Right ventricle myocardium inferior (tissue), 1 donor: Measurements from ENCODE around the gene AK2. TPM values are rescaled to one million over a fixed set of nuclear protein-coding genes. Genes with fewer than 3 reads are reported as not detected.

Source experiments
- ATAC-seq: fragments of 200-7000 bp; cut with Tn5 transposase; one replicate; pipeline ENCODE4 v1.9.1; 2020; ENCODE audit warnings: mild to moderate bottlenecking, moderate library complexity
- DNase-seq: peaks from one replicate; pipeline ENCODE4 v3.0.0; 2021; ENCODE audit errors: missing footprints
- intact Hi-C: fragments of 100-400 bp; cut with DNase I; formaldehyde crosslinking; loops from one replicate; pipeline ENCODE4 v1.11.0; 2022
- total RNA-seq: library from RNA; stranded (reverse); fragmentation: NEBNext Ultra II Directional; extraction: Animal tissue kit (Norgen Biotek cat#: 25700); gene quantifications from one replicate; pipeline ENCODE4 v1.2.1, GENCODE V29; 2021
- donor health status: DM: no; HTN: yes; CAD: no; lungs with severe emphysema.

The AK2 gene
- total RNA-seq, 1 donor from 2014 or later: 129 TPM

GRCh38 chr1:32964461-32965250, 72.0 kb downstream of the AK2 start, which contains the start of gene RNF19B:
Gene RNF19B (minus strand): TSS chr1:32964809. CDS start chr1:32964685, 124 bp downstream.
- peak; percentile 99 for ATAC-seq
- DNase-seq: peak; percentile 97
- intact Hi-C loops: loop anchor here (1.0 to 5.0 kb wide), 3 partner anchors 46 to 91 kb away; partner anchors contain the start of gene AK2

DNA sequence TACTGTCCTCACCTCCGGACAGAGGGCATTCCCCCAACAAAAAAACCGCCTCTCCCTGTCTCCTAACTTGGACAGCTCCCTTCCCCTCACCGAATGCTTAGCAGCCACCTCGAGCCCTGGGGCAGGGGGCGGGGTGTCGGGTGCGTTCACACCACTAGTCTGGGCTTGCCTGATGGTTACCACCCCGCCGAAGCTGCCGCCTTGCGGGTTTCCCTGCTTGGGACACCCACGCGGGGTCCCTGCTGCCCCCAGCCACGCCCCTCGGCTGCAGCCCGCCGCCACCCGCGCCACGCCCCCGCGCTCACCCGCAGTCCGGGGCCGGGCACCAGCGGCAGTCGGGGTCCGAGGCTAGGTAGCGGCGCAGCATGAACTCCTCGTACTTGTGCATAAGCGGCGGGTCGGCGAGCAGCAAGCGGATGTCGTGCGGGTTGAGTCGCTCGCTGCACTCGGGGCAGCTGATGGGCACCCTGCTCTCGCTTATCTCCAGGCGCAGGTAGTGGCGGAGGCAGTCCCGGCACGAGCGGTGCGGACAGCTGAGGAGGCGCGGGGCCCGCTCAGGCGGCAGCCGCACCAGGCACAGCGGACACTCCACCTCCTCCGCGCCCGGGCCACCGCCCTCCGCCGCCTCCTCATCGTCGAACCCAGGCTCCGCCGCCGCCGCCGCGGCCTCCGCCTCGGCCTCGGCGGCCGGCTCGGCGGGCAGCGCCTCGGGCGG, 72.8 kb downstream of the AK2 start:
- ATAC-seq: peak; percentile 43
- peak; percentile 83 for DNase-seq
- intact Hi-C loops: loop anchor here (1.0 to 5.0 kb wide), 3 partner anchors 47 to 91 kb away; partner anchors contain the start of gene AK2

GRCh38 chr1:32962248-32962896, 74.3 kb downstream of the AK2 start:
- ATAC-seq (no peak), DNase-seq (no peak)
- intact Hi-C loops: loop anchor here (5.0 kb wide), 1 partner anchor 75 kb away; the partner anchor contains the start of gene AK2

DNA sequence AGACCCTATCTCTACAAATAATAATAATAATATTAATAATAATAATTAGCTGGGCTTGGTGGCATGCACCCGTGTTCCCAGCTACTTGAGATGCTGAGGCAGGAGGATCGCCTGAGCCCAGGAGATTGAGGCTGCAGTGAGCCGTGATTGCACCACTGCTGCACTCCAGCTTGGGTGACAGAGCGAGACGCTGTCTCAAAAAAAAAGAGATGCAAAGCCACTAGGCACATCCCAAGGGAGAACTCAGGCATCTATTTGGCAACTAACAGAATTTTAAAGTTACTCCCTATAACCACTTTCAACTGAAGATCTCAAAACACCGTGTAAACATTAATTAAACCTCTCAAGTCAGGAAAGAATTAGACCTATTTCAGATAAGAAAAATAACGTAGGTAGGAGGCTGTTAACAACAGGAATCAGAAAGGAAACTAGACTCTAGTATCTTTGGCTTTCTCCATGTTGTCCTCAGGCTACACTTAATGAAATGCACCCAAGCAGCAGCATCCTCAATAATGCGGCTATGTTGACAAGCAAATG, 75.8 kb downstream of the AK2 start:
- intact Hi-C loops: loop anchor here (5.0 kb wide), 1 partner anchor 76 kb away; the partner anchor contains the start of gene AK2
- DNase-seq (no peak), ATAC-seq (no peak)

DNA sequence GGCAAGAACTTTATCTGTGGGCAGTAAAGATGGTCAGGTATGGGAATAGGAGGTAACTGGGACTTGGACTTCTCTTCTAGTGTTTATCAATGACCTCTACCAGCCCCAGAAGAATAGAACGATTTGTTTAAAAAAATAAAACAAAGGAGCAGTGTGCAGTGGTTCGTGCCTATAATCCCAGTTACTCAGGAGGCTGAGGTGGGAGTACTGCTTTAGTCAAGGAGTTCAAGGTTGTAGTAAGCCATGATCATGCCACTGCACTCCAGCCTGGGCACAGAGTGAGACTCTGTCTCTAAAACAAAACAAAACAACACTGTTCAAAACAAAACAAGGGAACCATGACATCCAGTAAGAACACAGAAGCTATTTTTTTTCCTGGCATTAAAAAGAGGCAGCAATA, 76.3 kb downstream of the AK2 start:
- intact Hi-C loops: loop anchor here (5.0 kb wide), 1 partner anchor 77 kb away; the partner anchor contains the start of gene AK2
- no peak for DNase-seq
- no peak for ATAC-seq

DNA sequence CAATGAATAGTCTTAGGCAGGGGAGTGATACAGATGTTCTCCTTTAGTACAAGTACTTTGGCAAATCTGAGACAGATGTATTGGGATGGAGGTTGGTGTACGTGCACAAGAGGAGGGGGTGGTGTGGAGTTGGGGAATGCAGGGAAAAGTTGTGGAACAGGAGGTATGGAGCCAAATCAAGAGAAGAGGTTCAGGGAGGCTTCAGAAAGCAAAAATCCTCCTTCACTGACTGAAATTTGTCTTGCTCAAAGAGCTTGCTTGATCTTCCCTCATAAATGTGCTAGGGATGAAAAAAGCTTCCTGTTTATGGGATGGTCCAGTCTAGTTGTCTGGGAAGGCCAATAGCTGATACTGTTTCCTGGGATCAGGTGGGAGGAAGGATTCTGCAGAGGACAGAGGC, 77.9 kb downstream of the AK2 start:
- intact Hi-C loops: no loop called here
- DNase-seq: no peak
- ATAC-seq: no peak

Other genes with a start within 250 kb of the AK2 start
- 29.8 TPM for gene YARS1, start 219.5 kb downstream of the AK2 start, total RNA-seq
- gene S100PBP, start 219.2 kb downstream of the AK2 start, total RNA-seq: 11.7 TPM
- gene FNDC5, start 166.0 kb downstream of the AK2 start, total RNA-seq: 139 TPM
- gene HPCA, start 150.4 kb downstream of the AK2 start, total RNA-seq: not detected
- 10.9 TPM for gene TMEM54, start 135.5 kb downstream of the AK2 start, total RNA-seq
- 15.5 TPM for gene RNF19B, start 72.1 kb downstream of the AK2 start, total RNA-seq
- gene AZIN2, start 44.3 kb upstream of the AK2 start, total RNA-seq: 2.1 TPM
- 2.3 TPM for gene TRIM62, start 145.2 kb upstream of the AK2 start, total RNA-seq
- 30.3 TPM for gene ZNF362, start 219.6 kb upstream of the AK2 start, total RNA-seq